GM19324 (cell line): ENCODE measurements around the gene IFT25.

Experiments
- ATAC-seq: cut with Tn5 transposase; IDR thresholded peaks from one replicate; pipeline ENCODE4 v1.9.1; 2021; ENCODE audit warnings: mild to moderate bottlenecking, moderate library complexity; ENCODE audit not compliant: unreplicated experiment, low FRiP score

The IFT25 gene

DNA sequence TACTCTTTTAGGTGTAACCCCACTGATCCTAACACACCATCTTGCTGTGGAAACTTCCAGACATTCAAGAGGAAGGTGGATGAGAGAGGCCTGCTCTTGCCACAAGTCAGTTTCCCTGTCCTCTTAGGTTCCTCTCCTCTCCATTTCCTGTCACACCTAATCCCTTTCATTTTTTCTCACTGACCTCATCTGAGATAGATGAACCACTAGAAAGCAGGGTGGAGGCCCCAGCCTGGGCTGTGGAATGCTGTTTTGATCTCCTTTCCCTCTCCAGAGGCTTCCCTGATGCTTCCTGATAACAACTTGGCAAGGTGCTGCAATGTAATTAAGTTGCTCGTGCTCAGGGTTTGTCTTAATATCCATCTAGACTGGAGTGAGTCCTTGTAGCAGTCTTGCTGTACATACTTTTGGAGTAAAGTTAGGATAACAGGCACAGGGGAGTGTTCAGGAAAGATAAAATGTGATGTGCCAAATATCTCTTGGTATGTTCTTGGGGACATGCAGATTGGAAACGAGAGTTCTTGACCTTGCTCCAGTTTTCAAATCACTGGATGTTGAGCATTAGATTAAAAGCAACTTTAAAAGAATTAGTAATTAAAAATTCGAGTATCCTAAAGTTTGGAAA is 11.8 kb upstream of the IFT25 start:
- ATAC-seq, result no peak

DNA sequence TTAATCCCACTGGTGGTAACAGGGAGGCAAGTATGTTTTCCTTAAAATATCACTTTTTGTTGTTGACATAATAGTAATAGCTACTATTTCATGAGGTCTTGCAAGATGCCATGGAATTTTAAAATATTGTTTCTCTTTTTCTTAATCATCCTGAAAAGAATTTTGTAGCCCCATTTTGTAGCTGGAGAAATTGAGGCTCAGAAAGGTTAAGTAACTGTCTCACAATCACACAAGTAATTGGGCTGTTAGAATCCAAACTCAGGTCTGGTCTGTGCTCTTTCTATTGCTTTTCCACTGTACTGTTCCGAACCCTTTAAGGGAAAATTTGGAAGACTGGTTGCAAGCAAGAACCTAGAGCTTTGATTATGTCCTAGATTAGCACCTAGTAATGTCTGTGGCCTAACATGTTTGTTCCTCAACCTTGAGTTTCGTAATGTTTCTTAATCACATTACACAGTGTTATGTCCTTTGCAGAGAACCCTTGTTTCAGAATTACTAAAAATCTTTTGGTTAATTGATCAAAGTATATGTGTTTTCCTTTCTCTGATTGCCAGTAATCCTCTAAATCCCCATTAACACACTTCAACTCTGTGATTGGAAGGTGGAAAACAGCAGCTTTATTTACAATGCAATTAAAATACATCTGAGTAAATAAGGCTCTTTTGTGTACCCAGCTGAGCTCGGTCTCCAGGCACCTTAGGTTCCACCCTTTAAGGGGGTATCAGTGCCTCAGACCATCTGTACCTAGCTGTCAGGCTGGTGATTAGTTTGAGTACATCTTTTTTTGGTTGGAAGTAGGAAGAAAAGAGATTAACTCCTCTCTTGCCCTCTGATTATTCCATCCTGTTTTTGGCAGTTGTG is 11.0 kb upstream of the IFT25 start:
- no peak for ATAC-seq

DNA sequence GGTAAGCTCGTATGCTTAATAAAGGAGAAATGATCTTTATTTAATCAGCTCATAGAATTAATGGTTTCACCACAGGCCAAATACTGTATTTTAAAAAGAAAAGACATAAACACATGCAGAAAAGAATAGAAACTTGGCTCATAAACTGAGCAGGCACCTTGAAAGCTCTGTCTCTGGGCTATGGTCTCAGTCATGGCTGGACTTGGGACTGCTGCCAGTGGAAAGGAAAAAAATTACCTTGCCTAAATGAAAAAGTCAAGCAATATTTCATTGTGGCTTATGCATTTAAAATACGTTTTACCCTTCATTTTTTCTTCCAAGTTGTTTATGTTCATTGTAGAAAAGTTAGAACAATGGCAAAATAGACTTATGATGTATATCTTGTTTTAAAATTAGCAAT is 8.6 kb upstream of the IFT25 start:
- ATAC-seq, result no peak

DNA sequence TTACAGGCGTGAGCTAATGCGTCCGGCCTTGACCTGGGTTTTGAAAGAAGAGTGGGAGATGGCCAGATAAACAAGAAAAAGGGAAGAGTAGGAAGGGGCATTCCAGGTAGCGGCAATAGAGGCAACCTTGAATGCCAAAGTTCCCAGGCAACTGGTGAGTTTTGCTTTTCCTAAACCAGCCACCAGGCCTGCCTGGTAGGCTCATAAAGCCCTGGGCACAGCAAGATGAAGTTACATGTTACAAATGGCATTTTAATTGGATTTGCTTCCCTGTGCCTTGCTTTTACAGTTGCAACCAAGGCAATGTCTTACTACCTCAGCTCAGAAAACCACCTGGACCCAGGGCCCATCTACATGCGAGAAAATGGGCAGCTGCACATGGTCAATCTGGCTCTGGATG is 6.2 kb upstream of the IFT25 start:
- ATAC-seq, result no peak

DNA sequence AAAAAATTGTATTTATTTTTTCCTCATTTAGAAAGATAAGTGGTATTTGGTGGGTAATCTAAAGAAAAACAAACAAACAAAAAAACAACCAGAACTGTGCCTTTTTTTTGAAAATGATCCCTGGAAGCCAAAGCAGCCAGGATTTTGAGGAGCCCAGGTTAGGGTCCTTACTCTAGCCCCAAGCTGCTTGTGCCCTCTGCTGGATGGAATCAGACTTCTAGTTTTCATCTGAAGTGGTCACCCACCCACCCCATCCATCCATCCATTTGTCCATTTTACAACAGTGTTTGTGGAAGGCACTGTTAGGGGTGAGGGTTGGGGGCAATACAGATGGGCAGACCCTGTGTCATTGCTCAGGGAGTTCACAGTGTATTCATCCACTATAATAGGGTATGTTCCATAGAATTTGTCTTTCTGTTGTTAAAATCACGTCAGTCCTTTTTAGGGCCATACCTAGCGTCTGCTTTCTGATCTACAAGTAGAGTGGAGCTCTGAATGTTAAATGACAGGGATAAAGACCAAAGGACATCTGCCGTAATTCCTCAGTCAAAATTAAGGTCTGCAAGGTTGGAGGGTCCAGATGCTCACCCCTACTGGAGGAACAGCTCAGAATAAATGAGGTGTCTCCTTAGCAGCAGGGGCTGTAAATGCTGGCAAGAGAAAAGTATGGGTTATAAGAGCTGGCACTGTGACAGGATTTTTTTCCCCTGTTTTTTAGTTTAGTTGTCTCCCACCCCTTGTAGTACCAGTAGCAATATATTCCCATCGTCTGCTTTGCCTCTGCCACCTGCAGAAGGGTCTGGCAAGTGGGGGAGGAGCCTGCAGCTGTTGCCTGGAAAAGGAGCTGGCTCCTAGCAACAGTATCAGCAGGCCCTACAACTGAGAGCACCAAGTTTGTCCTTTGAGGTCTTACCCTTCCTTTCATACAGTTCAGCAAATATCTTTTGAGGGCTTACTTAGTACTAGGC is 3.8 kb upstream of the IFT25 start:
- ATAC-seq, result no peak

DNA sequence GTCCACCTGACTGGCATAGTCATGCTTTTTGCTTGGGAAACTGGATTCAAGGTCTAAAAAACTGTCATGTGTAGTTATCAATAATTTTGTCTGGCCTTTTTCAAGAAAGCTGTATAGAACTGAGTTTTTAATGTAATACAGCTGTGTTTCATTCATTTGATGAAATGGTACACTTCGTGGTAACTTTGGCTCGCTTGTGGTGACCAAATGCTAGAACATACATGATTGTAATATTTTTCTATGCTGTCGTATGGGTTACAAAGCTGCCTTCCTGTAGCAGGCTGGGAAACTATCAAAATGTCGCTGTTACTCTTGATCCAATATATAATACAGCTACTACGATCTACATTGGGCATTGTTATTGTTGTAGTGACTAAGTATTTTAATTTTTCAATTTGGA is 2.8 kb upstream of the IFT25 start:
- ATAC-seq, result no peak

DNA sequence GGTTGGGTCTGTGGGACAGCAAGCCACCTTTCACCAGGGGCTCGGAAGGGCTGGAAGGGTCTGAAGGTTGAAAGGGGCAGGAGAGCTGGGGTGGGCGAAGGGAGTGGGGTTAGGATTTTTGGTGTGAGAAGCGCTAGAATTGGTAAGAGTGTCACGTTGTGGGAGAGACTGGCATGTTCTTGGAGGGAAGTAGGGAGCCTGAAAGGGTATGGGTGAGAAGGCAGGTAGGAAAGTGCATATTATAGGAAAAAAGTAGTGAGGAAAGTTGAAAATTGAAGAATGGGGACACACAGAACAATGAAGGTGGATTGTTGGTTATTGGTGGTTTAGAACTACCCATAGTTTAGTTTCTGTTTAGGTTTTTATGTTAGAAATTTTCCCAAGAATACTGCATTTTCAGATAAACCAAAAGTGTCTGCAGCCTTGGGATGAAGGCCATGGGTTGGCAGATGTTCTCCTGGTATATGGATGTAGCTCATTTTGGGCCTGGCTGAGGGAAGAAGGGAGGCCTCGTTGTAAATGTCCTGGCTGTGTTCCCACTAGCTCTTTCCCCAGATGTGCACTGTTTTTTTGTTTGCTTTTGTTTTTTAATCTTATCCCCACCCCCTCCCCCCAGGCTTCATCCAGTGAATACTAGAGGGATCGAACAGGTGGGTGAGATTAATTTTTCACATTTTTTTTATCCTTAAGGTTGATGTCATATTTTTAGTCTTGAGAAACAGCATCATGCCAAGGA is 1.8 kb upstream of the IFT25 start:
- ATAC-seq, result no peak

DNA sequence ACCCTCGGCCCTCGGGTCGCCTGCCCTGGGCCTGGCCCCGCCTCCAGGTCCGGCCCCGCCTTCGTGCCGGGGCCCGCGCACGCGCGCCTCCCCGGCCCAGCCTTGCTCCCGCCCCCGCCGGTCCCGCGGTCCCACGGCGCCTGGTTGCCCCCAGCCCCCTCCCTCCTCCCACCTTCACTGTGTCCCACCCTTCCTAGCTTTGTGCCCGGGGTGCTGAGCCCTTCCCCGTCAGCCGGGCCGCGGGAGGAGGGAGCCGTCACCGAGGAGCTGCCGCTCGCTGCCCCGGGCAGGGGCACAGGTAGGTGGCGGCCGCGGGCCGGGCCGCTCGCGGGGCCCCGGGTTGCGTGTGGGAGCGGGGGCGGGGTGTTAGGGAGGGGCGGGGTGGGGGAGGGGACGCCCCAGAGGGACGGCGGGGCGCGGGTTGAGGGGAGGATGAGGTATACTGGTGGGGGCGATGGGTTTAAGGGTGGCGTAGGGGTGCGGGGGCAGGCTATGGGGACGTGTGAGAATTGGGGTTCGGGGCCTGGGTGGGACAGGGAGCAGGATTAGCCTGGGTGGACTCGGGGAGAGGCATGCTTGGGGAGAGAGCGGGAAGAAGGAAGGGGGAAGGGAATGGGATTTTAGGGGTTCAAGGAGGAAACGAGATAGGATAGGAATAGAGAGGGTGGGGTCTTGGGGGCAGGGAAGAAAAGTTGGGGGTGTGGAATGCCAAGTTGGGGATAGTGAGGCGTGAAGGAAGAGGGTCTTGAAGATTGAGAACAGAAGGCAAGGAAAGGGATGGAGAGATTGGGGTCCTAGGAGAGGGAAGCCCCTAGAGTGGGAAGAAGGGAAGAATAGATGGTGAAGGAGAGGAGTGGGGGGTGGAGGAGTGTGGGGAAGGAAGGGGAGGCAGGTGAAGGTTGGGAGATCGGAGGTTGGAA is 1.0 kb upstream of the IFT25 start, which contains the start of gene LRRC42:
TSS of gene LRRC42 (plus strand) at position 99 of the 920 bp plus-strand sequence. CDS start 5,650 bp downstream, outside the sequence.
- ATAC-seq, result peak; percentile 78

DNA sequence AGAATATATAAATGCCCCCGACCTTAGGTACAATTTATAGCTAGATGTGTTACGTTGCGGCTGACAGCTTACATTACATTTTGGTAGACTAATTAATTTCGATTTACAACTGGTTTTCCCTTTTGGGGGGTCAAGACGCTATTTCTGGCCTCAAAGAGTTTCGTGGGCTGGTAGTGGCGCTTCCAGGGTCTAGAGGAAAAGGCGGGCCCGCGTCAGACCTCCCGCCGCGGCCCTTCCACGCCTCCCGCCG is 391 bp downstream of the IFT25 start:
- no peak for ATAC-seq

DNA sequence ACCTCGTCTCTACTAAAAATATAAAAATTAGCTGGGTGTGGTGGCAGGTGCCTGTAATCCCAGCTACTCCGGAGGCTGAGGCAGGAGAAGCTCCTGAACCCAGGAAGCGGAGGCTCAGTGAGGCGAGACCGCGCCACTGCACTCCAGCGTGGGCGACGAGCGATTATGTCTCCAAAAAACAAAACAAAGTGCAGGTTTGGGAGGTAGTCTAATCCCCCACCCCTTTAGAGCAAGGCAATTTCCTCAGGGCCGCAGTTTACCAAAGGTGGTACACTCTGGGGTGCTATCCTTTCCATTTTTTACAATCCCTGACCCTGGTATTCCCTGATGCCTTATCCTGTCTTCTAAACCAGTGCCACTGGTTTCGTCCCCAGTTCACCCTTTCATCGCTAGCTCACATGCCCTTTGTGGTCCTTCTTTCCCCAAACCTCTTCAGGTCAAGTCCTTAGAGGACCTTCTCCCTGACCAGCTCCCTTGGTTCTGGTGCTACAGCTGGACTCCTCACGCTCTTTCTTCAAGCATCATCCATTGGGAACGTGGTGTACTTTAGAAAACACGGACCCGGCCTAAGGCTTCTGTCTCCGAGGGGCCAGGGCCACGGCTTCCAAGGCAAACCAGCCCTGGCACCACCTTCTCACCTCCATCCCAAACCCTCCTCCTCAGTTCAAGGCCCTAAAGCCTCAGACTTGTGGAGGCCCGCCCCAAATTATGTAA is 873 bp downstream of the IFT25 start:
- ATAC-seq, result no peak

DNA sequence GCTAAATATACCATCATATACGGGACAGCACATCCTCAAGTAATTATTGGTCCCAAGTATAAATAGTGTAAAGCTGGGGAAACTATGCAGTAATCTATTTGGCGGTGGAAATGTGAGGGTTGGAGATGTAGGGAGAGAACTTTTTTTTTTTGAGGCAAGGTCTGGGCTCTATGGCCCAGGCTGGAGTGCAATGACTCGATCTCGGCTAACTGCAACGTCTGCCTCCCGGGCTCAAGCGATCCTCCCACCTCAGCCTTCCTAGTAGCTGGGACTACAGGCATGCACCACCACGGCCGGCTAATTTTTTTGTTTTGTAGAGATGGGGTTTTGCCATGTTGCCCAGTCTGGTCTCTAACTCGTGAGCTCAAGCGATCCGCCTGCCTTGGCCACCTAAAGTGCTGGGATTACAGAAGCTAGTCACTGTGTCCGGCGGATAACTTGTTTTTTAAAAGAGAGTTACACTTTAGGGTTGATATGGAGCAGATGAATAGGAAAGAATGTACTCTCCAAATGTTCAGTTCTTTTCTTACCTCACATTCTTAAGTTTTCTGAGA is 1.9 kb downstream of the IFT25 start:
- ATAC-seq, result no peak

DNA sequence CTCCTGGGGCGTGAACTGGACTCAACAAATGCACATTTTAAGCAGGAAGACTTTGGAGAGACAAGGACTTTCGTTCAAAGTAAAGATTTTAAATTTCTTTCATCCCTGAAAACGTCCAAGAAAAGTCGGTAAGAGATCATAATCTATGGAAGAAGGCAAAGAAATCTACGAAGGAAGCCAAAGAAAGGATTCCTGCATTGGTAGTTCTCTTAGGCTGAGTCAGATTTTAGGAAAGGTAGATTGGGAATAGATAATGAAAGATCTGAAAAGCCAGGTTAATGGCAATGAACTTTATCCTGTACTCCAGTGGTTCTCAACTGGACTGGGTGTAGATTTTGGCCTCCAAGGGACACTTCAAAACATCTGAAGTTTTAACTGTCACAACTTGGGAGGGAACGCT is 2.4 kb downstream of the IFT25 start:
- no peak for ATAC-seq

DNA sequence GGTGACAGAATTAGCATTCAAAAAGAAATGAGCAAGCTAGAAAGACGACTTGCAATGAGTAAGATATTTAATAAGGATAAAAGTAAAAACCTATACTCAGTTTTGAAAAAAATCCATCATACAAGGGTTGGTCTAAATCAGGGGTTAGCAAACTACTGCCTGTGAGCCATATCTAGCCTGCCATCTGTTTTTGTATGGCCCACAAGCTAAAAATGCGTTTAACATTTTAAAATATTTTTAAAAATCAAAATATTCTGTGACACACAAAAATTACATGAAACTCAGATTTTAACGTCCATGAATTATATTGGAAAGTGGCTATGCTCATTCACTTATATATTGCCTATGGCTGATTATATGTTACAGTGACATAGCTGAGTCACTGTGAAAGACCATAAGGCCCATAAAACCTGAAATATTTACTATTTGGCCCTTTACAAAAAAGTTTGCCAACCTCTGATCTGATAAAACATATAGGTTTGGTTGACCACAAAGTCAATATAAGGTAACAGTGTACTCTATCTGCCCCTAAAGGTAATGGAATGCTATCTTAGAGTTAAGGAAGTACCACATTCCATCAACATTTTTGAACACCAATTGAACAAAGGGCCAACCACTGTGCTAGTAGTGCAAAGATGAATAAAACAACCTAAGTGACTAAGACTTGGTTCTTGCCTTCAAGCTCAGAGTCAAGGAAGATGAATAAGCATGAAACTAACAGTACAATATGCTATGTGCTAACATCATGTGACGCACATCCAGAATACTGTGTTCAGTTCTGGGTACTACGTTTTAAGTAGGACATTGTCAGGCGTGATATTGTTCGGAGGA is 3.2 kb downstream of the IFT25 start:
- no peak for ATAC-seq

DNA sequence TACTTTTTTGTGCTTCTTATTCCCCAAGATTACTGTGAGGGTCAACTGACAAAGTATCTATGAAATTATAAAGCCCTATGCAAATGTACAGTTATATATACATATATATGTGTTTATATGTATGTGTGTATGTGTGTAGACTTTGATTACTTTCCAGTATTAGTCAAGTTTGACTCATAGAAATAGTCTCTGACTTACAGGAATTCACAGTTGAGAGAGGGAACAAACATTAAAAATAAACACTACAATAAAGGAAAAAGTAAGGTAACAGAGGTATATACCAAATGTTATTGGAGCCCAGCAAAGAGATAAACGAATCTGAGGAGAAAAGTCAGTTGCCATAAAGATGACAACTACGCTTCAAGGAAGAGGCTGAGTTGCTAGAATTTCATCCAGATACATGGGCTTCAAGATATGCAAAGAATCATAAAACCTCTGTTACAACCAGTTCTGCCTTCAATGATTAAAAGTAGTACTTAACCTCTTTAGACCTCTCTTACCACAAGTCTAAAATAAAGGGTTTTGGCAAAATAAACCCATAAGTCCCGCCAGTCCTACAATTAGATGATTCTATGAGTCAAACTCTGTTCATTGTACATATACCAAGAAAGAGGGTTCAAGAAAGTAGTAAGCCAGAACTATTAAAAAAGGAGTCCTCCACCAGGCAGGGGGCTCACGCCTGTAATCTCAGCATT is 7.2 kb downstream of the IFT25 start:
- ATAC-seq, result no peak

DNA sequence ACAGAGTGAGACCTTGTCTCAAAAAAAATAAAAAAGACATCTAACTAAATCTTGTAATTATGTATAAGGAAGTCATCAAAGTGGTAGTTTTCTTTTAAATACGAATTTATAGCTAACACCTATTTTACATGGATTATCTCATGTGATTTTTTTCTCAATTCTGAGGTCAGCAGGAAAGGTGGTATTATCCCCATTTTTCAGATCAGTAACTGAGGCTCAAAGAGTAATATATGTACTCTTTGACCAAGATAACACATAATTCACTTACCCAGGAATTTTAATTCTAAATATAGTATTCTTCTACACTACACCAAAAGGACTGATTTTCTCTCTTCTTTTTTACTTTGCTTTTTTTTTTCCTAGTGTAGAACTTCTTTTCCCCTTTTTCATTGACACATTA is 9.1 kb downstream of the IFT25 start:
- ATAC-seq, result no peak

DNA sequence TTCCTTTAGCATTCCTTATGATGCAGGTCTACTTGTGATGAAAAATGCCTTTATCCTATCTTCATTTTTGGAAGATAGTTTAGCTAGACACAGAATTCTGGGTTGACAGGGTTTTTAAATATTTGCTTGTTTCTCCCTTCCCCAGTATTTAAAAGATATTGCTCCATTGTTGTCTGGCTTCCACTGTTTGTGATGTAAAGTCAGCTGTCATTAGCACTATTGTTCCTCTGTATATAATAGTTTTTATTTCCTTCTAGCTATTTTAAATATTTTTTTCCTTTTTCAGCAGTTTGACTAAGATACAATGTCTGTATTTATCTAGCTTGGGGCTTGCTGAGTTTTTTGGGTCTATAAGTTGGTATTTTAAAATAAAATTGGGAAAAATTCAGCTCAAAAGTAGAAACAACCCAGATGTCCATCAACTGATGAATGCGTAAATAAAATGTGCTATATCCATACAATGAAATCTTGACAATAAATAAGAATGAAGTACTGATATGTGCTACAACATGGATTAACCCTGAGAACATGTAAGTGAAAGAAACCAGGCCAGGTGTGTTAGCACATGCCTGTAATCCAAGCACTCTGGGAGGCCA is 11.2 kb downstream of the IFT25 start:
- ATAC-seq, result no peak

DNA sequence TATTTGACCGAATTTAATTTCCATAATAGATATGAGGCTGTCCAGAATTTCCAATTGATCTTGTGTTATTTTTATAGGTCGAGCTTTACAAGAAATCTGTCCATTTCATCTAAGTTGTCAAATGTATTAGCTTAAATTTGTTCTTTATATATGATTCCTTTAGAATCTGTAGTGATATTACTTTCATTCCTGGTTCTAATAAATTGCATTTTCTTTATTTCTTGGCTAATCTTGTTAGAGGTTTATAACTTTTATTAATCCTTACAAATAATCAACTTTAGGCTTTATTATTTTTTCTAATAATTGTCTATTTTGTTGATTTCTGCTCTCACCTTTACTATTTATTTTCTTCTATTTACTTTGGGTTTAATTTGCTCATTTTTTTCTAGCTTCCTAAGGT is 14.0 kb downstream of the IFT25 start:
- ATAC-seq, result no peak
